Right lobe of liver (tissue), 6 donors: Measurements from ENCODE around the gene FCER1G. TPM values are rescaled to one million over a fixed set of nuclear protein-coding genes. Genes with fewer than 3 reads are reported as not detected.

Source experiments
- ATAC-seq, 4 donors: fragments of 200-7000 bp; cut with Tn5 transposase; one replicate each; pipeline ENCODE4 v1.9.1; 2020; ENCODE audit warnings: mild to moderate bottlenecking in 4 of 4, moderate library complexity in 4 of 4
- DNase-seq, 3 donors: peaks; one replicate each; pipeline ENCODE4 v3.0.0-alpha.2; 2020
- H3K27ac ChIP-seq, 3 donors: fragments of 200-600 bp; one replicate each; pipeline ENCODE4 v1.8.0; 2022
- H3K27me3 ChIP-seq, 2 donors: fragments of 200-600 bp; one replicate each; pipeline ENCODE4 v1.8.0; 2022
- H3K36me3 ChIP-seq, 4 donors: fragments of 200-600 bp; sonication (generic) in 1 of 4; one replicate each; pipeline versions ENCODE4 v1.5.1 to v1.8.0; 2017 to 2022; ENCODE audit warnings: control low read depth in 1 of 4
- H3K4me1 ChIP-seq, 4 donors: fragments of 200-600 bp; sonication (generic) in 1 of 4; one replicate each; pipeline versions ENCODE4 v1.5.1 to v1.8.0; 2017 to 2022; ENCODE audit warnings: control low read depth in 1 of 4
- H3K4me3 ChIP-seq, 3 donors: fragments of 200-600 bp; one replicate each; pipeline ENCODE4 v1.8.0; 2022
- H3K9me3 ChIP-seq, 4 donors: fragments of 200-600 bp; sonication (generic) in 1 of 4; one replicate each; pipeline versions ENCODE4 v1.5.1 to v1.8.0; 2017 to 2022; ENCODE audit warnings: control low read depth in 1 of 4
- POLR2A ChIP-seq: fragments of 450-650 bp; IDR thresholded peaks from one replicate; pipeline ENCODE4 v1.6.1; 2017; ENCODE audit warnings: antibody characterized with exemption, mild to moderate bottlenecking
- WGBS: methylation state at CpG from one replicate; pipeline ENCODE4 v1.1.6; 2018; ENCODE audit warnings: low coverage, low lambda C conversion rate; ENCODE audit not compliant: insufficient coverage; ENCODE audit errors: missing lambda C conversion rate; 5-methylcytosine and 5-hydroxymethylcytosine counted together
- intact Hi-C, 2 donors: fragments of 100-400 bp; cut with DNase I; formaldehyde crosslinking; loops; one replicate each; pipeline versions ENCODE4 v1.11.2 to v1.14.1; 2022
- total RNA-seq, 6 experiments: library from RNA; depleted of rRNA in 2 of 6; stranded (reverse); fragments of >200 nt in 2 of 6; fragmentation: NEBNext Ultra II Directional in 3 of 6; extraction: Animal tissue kit (Norgen Biotek cat#: 25700) in 3 of 6; gene quantifications; one replicate each; pipeline versions ENCODE4 v1.1.0 to v1.2.4, GENCODE V29; 2016 to 2023
- TF ChIP-seq, protein P1 (sequence below), 4 donors: fragments of 200-600 bp in 3 of 4; fragments of 450-650 bp in 1 of 4; IDR thresholded peaks; one replicate each; pipeline versions ENCODE4 v1.5.1 to v1.8.0; 2016 to 2022; ENCODE audit warnings: antibody characterized with exemption in 4 of 4, mild to moderate bottlenecking in 2 of 4
- donor health status: DM: no; HTN: yes; CAD: no.
- donor health status: DM: no; HTN: no; CAD: no.
- donor health status: DM: no; HTN: no; CAD: no.
- donor health status: DM: no; HTN: yes; CAD: no.
- donor health status: DM: no; HTN: yes; CAD: no.

The FCER1G gene
- total RNA-seq, 6 experiments from 2014 or later: 11.5 to 54.0 (median 19.0) TPM

GRCh38 chr1:161258439-161259344 is 43.6 kb downstream of the FCER1G start, which contains the start of gene PCP4L1:
Gene PCP4L1 (plus strand): TSS chr1:161258745. CDS start chr1:161258975, 230 bp downstream.
- TF ChIP-seq, protein P1, sequence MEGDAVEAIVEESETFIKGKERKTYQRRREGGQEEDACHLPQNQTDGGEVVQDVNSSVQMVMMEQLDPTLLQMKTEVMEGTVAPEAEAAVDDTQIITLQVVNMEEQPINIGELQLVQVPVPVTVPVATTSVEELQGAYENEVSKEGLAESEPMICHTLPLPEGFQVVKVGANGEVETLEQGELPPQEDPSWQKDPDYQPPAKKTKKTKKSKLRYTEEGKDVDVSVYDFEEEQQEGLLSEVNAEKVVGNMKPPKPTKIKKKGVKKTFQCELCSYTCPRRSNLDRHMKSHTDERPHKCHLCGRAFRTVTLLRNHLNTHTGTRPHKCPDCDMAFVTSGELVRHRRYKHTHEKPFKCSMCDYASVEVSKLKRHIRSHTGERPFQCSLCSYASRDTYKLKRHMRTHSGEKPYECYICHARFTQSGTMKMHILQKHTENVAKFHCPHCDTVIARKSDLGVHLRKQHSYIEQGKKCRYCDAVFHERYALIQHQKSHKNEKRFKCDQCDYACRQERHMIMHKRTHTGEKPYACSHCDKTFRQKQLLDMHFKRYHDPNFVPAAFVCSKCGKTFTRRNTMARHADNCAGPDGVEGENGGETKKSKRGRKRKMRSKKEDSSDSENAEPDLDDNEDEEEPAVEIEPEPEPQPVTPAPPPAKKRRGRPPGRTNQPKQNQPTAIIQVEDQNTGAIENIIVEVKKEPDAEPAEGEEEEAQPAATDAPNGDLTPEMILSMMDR (IDR thresholded peaks at IDR 0.05): no peak
- TF ChIP-seq POLR2A: peak; percentile 68
- DNase-seq (peak; percentile 78 to 88 (median 84)), ATAC-seq (peak; percentile 95 to 98 (median 98))
- Histone ChIP-seq H3K9me3 (no peaks in the 10 kb centered on the region), H3K27me3 (no peaks in the 10 kb centered on the region), H3K4me1 (peaks cover 0 to 38% (median 0%) of the 10 kb centered on the region in 4 donors), H3K4me3 (peak within 1 kb of the TSS; percentile 56 to 75 (median 64)), H3K27ac (peak within 1 kb of the TSS in 1 of 3 donors; percentile 44), H3K36me3 (no peaks in the 10 kb centered on the region)
- 2% methylated on average over 26 of the region's 62 CpGs for WGBS
- intact Hi-C loops: no loop called here

GRCh38 chr1:161259345-161259702 is 44.2 kb downstream of the FCER1G start:
- Histone ChIP-seq H3K4me1 (peaks cover 0 to 38% (median 0%) of the 10 kb centered on the region in 4 donors), H3K4me3 (peak overlapping the region; percentile 56 to 75 (median 64)), H3K27ac (no peak overlapping the region), H3K9me3 (no peaks in the 10 kb centered on the region), H3K36me3 (no peaks in the 10 kb centered on the region), H3K27me3 (no peaks in the 10 kb centered on the region)
- no peak for ATAC-seq
- TF ChIP-seq, protein P1 (IDR thresholded peaks at IDR 0.05): no peak
- TF ChIP-seq POLR2A: no peak
- WGBS: 83% methylated on average over 2 of the region's 6 CpGs
- intact Hi-C loops: no loop called here
- no peak for DNase-seq

- intact Hi-C loops: no loop called here
- 38% methylated on average over 1 of the region's 1 CpG for WGBS
- DNase-seq (no peak), ATAC-seq (no peak)
- Histone ChIP-seq H3K4me3 (no peak overlapping the region), H3K4me1 (peaks cover 0 to 36% (median 0%) of the 10 kb centered on the region in 4 donors), H3K36me3 (no peaks in the 10 kb centered on the region), H3K27me3 (no peaks in the 10 kb centered on the region), H3K9me3 (no peaks in the 10 kb centered on the region), H3K27ac (no peak overlapping the region)
- no peak for TF ChIP-seq POLR2A
- TF ChIP-seq, protein P1 (IDR thresholded peaks at IDR 0.05): no peak
Measured at GRCh38 chr1:161259765-161260164, 44.7 kb downstream of the FCER1G start.

- no peaks in the 10 kb centered on the region for H3K36me3 ChIP-seq
- peaks cover 0 to 27% (median 0%) of the 10 kb centered on the region in 4 donors for H3K4me1 ChIP-seq
- TF ChIP-seq POLR2A: no peak
- TF ChIP-seq, protein P1 (IDR thresholded peaks at IDR 0.05): no peak
- 36% methylated on average over 9 of the region's 9 CpGs for WGBS
- H3K4me3 ChIP-seq: no peak overlapping the region
- DNase-seq: no peak
- ATAC-seq: peak in 3 of 4 donors; percentile 13 to 52 (median 39)
- H3K9me3 ChIP-seq: no peaks in the 10 kb centered on the region
- intact Hi-C loops: no loop called here
- no peak overlapping the region for H3K27ac ChIP-seq
- no peaks in the 10 kb centered on the region for H3K27me3 ChIP-seq
Measured at GRCh38 chr1:161260376-161261260, 45.5 kb downstream of the FCER1G start.
